ENCODE data around the gene SYNDIG1L. TPM values are rescaled to one million over a fixed set of nuclear protein-coding genes. Genes with fewer than 3 reads are reported as not detected.

SYNDIG1L gene
- total and polyA plus RNA-seq, 2 donors (not counting 3 experiments of a cell fraction or from before 2014, with no cell fraction given): not detected

GRCh38 chr14:74474376-74474775, 48.4 kb upstream of the SYNDIG1L start:
- Histone ChIP-seq H3K4me2 (ENCODE audit: insufficient read depth, low read length) (no peak overlapping the region), H3K36me3 (ENCODE audit: control insufficient read depth in 2 of 2, extremely low read depth in 1 of 2, insufficient read depth in 2 of 2, low read length in 2 of 2) (peaks cover 0 to 12% of the 10 kb centered on the region in 2 experiments), H3K4me3 (replicated peaks in 1 of 3; ENCODE audit: insufficient read depth in 1 of 3, low read depth in 1 of 3, low read length in 3 of 3) (no peak overlapping the region), H3K9me1 (replicated peaks; ENCODE audit: control insufficient read depth, extremely low read depth, insufficient read depth, low read length) (no peaks in the 10 kb centered on the region), H3K27me3 (ENCODE audit: control insufficient read depth in 2 of 2, insufficient read depth in 2 of 2, low read length in 2 of 2) (no peaks in the 10 kb centered on the region), H3K79me2 (ENCODE audit: control insufficient read depth, insufficient read depth, low read length) (no peaks in the 10 kb centered on the region), H3K9ac (replicated peaks; ENCODE audit: extremely low read depth, insufficient read depth, low read length) (no peak overlapping the region), H3K4me1 (ENCODE audit: control insufficient read depth, extremely low read depth, insufficient read depth, low read length) (peaks cover 5% of the 10 kb centered on the region), H3K27ac (ENCODE audit: insufficient read depth, low read depth, low read length) (no peak overlapping the region), H3K9me3 (replicated peaks; ENCODE audit: control insufficient read depth, insufficient read depth, low read length) (no peaks in the 10 kb centered on the region), H2AFZ (ENCODE audit: low read depth, low read length) (no peak overlapping the region), H4K20me1 (replicated peaks; ENCODE audit: control insufficient read depth, extremely low read depth, insufficient read depth, low read length) (no peaks in the 10 kb centered on the region)
- DNase-seq (ENCODE audit: low read depth, low spot score) (no peak), FAIRE-seq (no peak)
- intact Hi-C loops (cut with micrococcal nuclease): no loop called here
- BruUV-seq (replicated peaks): no TSS peak
- ChIA-PET POLR2A (no interaction called here), CTCF (interaction anchor here (1.0 kb wide), 1 partner anchor 10 kb away, joined by 3 read pairs; no protein-coding TSS in a partner anchor)
- no peak for TF ChIP-seq GATA2 (IDR thresholded peaks at IDR 0.05; ENCODE audit: insufficient read depth, insufficient read length, low read depth, low read length)
- no peak for TF ChIP-seq JUN (IDR thresholded peaks at IDR 0.05; ENCODE audit: borderline replicate concordance, insufficient read depth, insufficient read length, low read depth)
- no peak for TF ChIP-seq POLR2A (IDR thresholded peaks at IDR 0.05; ENCODE audit: low read depth, low read length)
- TF ChIP-seq, protein P1, sequence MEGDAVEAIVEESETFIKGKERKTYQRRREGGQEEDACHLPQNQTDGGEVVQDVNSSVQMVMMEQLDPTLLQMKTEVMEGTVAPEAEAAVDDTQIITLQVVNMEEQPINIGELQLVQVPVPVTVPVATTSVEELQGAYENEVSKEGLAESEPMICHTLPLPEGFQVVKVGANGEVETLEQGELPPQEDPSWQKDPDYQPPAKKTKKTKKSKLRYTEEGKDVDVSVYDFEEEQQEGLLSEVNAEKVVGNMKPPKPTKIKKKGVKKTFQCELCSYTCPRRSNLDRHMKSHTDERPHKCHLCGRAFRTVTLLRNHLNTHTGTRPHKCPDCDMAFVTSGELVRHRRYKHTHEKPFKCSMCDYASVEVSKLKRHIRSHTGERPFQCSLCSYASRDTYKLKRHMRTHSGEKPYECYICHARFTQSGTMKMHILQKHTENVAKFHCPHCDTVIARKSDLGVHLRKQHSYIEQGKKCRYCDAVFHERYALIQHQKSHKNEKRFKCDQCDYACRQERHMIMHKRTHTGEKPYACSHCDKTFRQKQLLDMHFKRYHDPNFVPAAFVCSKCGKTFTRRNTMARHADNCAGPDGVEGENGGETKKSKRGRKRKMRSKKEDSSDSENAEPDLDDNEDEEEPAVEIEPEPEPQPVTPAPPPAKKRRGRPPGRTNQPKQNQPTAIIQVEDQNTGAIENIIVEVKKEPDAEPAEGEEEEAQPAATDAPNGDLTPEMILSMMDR (IDR thresholded peaks at IDR 0.05; ENCODE audit: extremely low read depth in 1 of 2, insufficient read depth in 1 of 2, low read depth in 1 of 2, low read length in 2 of 2): no peak
- TF ChIP-seq MYC (IDR thresholded peaks at IDR 0.05; ENCODE audit: low read depth, low read length): no peak
- TF ChIP-seq, protein P2, sequence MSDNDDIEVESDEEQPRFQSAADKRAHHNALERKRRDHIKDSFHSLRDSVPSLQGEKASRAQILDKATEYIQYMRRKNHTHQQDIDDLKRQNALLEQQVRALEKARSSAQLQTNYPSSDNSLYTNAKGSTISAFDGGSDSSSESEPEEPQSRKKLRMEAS (IDR thresholded peaks at IDR 0.05; ENCODE audit: insufficient read depth, insufficient read length): no peak
- TF ChIP-seq EZH2 (IDR thresholded peaks at IDR 0.05; ENCODE audit: borderline replicate concordance, low read depth, low read length, severe bottlenecking): no peak
- no peak for TF ChIP-seq POLR2AphosphoS5 (IDR thresholded peaks at IDR 0.05; ENCODE audit: insufficient read depth, low read depth, low read length)
- no peak for TF ChIP-seq FOS (IDR thresholded peaks at IDR 0.05; ENCODE audit: borderline replicate concordance, insufficient read depth, low read length)
- dilution Hi-C loops (cut with MboI; ENCODE audit: extremely low pct_ligation_motif_present, low sequenced_read_pairs): no loop called here
